ENCODE measurements around the gene PDE6B. TPM values are rescaled to one million over a fixed set of nuclear protein-coding genes. Genes with fewer than 3 reads are reported as not detected.
A peak's percentile ranks its signal among the peaks of the same experiment; 100 is the strongest.

Gene PDE6B
- total RNA-seq, 1 donor from 2014 or later, result 1.7 TPM

GRCh38 chr4:707929-708630, 82.7 kb downstream of the PDE6B start:
- DNase-seq (ENCODE audit: missing footprints) (peak; percentile 16), ATAC-seq (no peak)

DNA sequence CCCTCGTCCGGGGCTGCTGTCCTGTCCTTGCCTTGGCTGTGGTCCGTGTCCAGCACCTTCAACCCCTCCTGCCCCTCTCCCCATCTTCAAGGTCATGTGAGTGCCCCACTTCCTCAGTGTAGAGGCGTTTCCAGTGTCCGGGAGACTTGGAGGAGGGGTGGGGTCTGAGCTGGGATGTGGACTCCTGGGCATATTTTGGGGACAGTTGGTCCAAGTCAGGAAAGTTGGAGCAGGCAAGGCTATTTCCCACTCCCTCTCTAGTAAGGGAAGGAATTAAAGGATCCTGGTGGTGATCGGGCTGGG, 83.2 kb downstream of the PDE6B start:
- ATAC-seq (no peak), DNase-seq (ENCODE audit: missing footprints) (peak; percentile 57)
- intact Hi-C loops (cut with DNase I), result no loop called here

More at GRCh38 chr4:707929-708630, 82.7 kb downstream of the PDE6B start:
- intact Hi-C loops (cut with DNase I), result no loop called here

GRCh38 chr4:709348-709747, 84.0 kb downstream of the PDE6B start:
- no peak for ATAC-seq
- peak; percentile 23 for DNase-seq (ENCODE audit: missing footprints)
- intact Hi-C loops (cut with DNase I), result no loop called here

GRCh38 chr4:710116-710515, 84.7 kb downstream of the PDE6B start:
- DNase-seq (ENCODE audit: missing footprints) (peak; percentile 54), ATAC-seq (no peak)
- intact Hi-C loops (cut with DNase I), result no loop called here

DNA sequence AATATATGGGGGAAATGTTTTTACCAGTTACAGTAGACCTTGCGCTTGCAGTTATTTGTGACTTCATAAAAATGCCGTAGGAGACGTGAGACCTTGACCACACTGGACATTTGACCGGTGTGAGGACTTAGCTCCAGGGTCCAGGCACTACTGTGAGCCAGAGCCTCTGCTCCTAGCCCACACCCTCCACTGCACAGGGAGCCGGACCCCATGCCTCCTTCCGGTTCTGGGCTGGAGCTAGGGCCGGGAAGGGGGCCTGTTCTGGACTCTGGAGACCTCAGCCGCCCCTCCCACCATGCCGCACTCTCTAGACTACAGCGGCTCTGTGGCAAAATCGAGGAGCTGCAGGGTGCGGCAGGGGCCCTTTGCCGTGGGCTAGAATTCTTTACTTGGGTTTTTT, 85.5 kb downstream of the PDE6B start:
- intact Hi-C loops (cut with DNase I), result no loop called here

DNA sequence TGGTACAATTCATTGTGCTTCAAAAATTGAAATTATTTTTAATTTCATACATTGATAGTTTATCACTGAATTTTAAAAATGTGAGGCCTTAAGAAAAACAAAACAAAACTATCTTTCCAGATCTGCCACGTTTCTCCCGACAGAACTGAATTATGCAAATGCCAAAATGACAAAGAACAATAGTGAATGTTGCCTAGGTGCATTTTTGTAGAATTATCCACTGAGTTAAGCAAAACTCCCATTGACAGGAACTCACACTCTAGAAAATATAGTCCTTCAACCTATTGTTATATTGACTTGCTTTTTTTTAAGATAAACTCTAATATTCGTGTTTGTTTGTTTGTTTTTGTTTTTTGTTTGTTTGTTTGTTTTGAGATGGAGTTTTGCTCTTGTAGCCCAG, 86.7 kb downstream of the PDE6B start:
- ATAC-seq, result no peak
- no peak for DNase-seq (ENCODE audit: missing footprints)
- intact Hi-C loops (cut with DNase I), result no loop called here

More for the DNA sequence above, 85.5 kb downstream of the PDE6B start:
- ATAC-seq, result no peak
- peak; percentile 45 for DNase-seq (ENCODE audit: missing footprints)

- intact Hi-C loops (cut with DNase I), result no loop called here
- ATAC-seq (peak; percentile 14), DNase-seq (ENCODE audit: missing footprints) (no peak)
Observed at GRCh38 chr4:712916-713632, 87.7 kb downstream of the PDE6B start.

GRCh38 chr4:714087-714486, 88.7 kb downstream of the PDE6B start:
- DNase-seq (ENCODE audit: missing footprints) (no peak), ATAC-seq (no peak)
- intact Hi-C loops (cut with DNase I), result no loop called here

GRCh38 chr4:717601-718320, 92.4 kb downstream of the PDE6B start:
- intact Hi-C loops (cut with DNase I), result no loop called here
- peak; percentile 57 for ATAC-seq
- peak; percentile 53 for DNase-seq (ENCODE audit: missing footprints)

DNA sequence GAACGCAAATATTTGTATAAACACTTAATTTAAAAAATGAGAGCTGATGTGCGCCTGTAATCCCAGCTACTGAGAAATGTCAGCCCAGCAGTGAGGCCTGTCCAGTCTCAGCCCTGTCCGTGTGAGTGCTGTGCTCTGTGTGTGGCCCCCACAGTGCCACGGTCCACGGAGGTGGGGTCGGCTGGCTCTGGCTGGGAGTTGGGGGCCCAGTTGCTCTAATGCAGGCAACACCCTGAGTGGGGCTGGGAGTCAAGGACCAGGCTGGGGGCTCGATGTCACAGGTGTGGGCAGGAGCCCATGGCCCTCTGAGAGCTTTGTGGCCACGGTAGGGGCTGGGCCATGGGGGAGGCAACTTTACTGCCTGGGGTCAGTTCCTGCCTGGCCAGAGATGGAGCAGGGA, 93.1 kb downstream of the PDE6B start:
- ATAC-seq (no peak), DNase-seq (ENCODE audit: missing footprints) (peak; percentile 60)
- intact Hi-C loops (cut with DNase I), result no loop called here

Other genes with a start within 250 kb of the PDE6B start
- 13.1 TPM for gene ZNF721, start 126.4 kb upstream of the PDE6B start, total RNA-seq
- 15.2 TPM for gene PIGG, start 126.4 kb upstream of the PDE6B start, total RNA-seq
- gene TMEM271, start 49.3 kb upstream of the PDE6B start, total RNA-seq, result not detected
- 1,162 TPM for gene ATP5ME, start 48.7 kb downstream of the PDE6B start, total RNA-seq
- 3.9 TPM for gene MYL5, start 49.0 kb downstream of the PDE6B start, total RNA-seq
- gene SLC49A3, start 63.6 kb downstream of the PDE6B start, total RNA-seq, result 17.3 TPM
- gene PCGF3, start 80.3 kb downstream of the PDE6B start, total RNA-seq, result 21.7 TPM
- gene CPLX1, start 200.6 kb downstream of the PDE6B start, total RNA-seq, result 3.1 TPM

Measured in Right ventricle myocardium inferior (tissue), 1 donor.